Natural killer cell (primary cell): ENCODE data around the gene SH3BP5L. TPM values are rescaled to one million over a fixed set of nuclear protein-coding genes. Genes with fewer than 3 reads are reported as not detected.

Experiments
- ATAC-seq, 3 donors: fragments of 150-1000 bp in 2 of 3; fragments of 200-7000 bp in 1 of 3; cut with Tn5 transposase; 1 replicate in 1 of 3; 2 replicates in 2 of 3; pipeline ENCODE4 v1.10.0; 2021; ENCODE audit warnings: mild to moderate bottlenecking in 2 of 3, moderate library complexity in 2 of 3
- DNase-seq, 2 donors: peaks; one replicate each; pipeline versions ENCODE4 v3.0.0 to v3.0.0-alpha.2; 2013 to 2021; ENCODE audit warnings: mixed read lengths in 1 of 2
- H3K27ac ChIP-seq: one replicate; pipeline ENCODE4 v1.5.1; 2013; ENCODE audit warnings: mild to moderate bottlenecking, low read length
- H3K27me3 ChIP-seq: one replicate; pipeline ENCODE4 v1.6.1; 2013; ENCODE audit warnings: low read length; ENCODE audit not compliant: control insufficient read depth, insufficient read depth
- H3K36me3 ChIP-seq: one replicate; pipeline ENCODE4 v1.6.1; 2013; ENCODE audit warnings: low read length; ENCODE audit not compliant: control insufficient read depth, insufficient read depth
- H3K4me1 ChIP-seq: one replicate; pipeline ENCODE4 v1.6.1; 2013; ENCODE audit warnings: low read length; ENCODE audit not compliant: control insufficient read depth, insufficient read depth
- H3K4me3 ChIP-seq: one replicate; pipeline ENCODE4 v1.5.1; 2013; ENCODE audit warnings: low read length
- H3K9me3 ChIP-seq: one replicate; pipeline ENCODE4 v1.6.1; 2013; ENCODE audit warnings: low read length; ENCODE audit not compliant: control insufficient read depth, insufficient read depth
- H3K27ac Mint-ChIP-seq, 2 donors: one replicate each; pipeline ENCODE4 v1.8.0; 2022; ENCODE audit warnings: mild to moderate bottlenecking in 2 of 2, mixed read lengths in 2 of 2, moderate library complexity in 1 of 2
- H3K27me3 Mint-ChIP-seq, 2 donors: one replicate each; pipeline ENCODE4 v1.8.0; 2022; ENCODE audit warnings: low read depth in 2 of 2, mixed read lengths in 2 of 2
- H3K36me3 Mint-ChIP-seq: one replicate; pipeline ENCODE4 v1.8.0; 2022; ENCODE audit warnings: mixed read lengths
- H3K4me1 Mint-ChIP-seq, 2 donors: one replicate each; pipeline ENCODE4 v1.8.0; 2022; ENCODE audit warnings: mixed read lengths in 2 of 2
- H3K4me3 Mint-ChIP-seq: one replicate; pipeline ENCODE4 v1.8.0; 2022; ENCODE audit warnings: mild to moderate bottlenecking, moderate library complexity, mixed read lengths
- H3K9me3 Mint-ChIP-seq, 2 donors: one replicate each; pipeline ENCODE4 v1.8.0; 2022; ENCODE audit warnings: mixed read lengths in 2 of 2
- CTCF ChIP-seq: fragments of 200-600 bp; IDR thresholded peaks from one replicate; pipeline ENCODE4 v1.8.0; 2022; ENCODE audit warnings: antibody characterized with exemption
- whole genome bisulfite sequencing: methylation state at CpG from one replicate; pipeline ENCODE4 v1.1.7; 2013; ENCODE audit warnings: missing lambda C conversion rate; ENCODE audit not compliant: insufficient coverage; 5-methylcytosine and 5-hydroxymethylcytosine counted together
- intact Hi-C: fragments of 100-400 bp; cut with micrococcal nuclease; formaldehyde crosslinking; loops from one replicate; pipeline ENCODE4 v1.14.2; 2022
- total RNA-seq, 4 donors: library from RNA; stranded (reverse); fragments of 120-200 nt in 1 of 4; gene quantifications; one replicate each; pipeline versions ENCODE4 v1.2.3 to v1.2.4, GENCODE V29; 2013 to 2022

Gene SH3BP5L
- total RNA-seq, 3 donors from 2014 or later (not counting 1 experiment from before 2014, with no cell fraction given) = 19.0 to 27.5 (median 22.9) TPM

GRCh38 chr1:248857201-248857600, 31.5 kb upstream of the SH3BP5L start:
- Histone ChIP-seq H3K27me3 (no peaks in the 10 kb centered on the region), H3K4me1 (peaks cover 70% of the 10 kb centered on the region), H3K27ac (no peak overlapping the region), H3K36me3 (peaks cover 3% of the 10 kb centered on the region), H3K4me3 (no peak overlapping the region), H3K9me3 (no peaks in the 10 kb centered on the region)
- Mint-ChIP-seq H3K36me3 (no peaks in the 10 kb centered on the region), H3K27me3 (no peaks in the 10 kb centered on the region), H3K4me3 (peak overlapping the region; percentile 86), H3K4me1 (peaks cover 30 to 41% of the 10 kb centered on the region in 2 donors), H3K27ac (peak overlapping the region in 1 of 2 donors; percentile 41), H3K9me3 (no peaks in the 10 kb centered on the region)
- TF ChIP-seq CTCF = no peak
- intact Hi-C loops = no loop called here
- DNase-seq (no peak), ATAC-seq (no peak)
- 87% methylated on average over 7 of the region's 7 CpGs for WGBS

GRCh38 chr1:248856176-248856575, 30.5 kb upstream of the SH3BP5L start:
- ATAC-seq (no peak), DNase-seq (no peak)
- Histone ChIP-seq H3K36me3 (peaks cover 3% of the 10 kb centered on the region), H3K27me3 (no peaks in the 10 kb centered on the region), H3K9me3 (no peaks in the 10 kb centered on the region), H3K27ac (no peak overlapping the region), H3K4me3 (no peak overlapping the region), H3K4me1 (peaks cover 80% of the 10 kb centered on the region)
- intact Hi-C loops = no loop called here
- Mint-ChIP-seq H3K36me3 (no peaks in the 10 kb centered on the region), H3K4me1 (peaks cover 27 to 31% of the 10 kb centered on the region in 2 donors), H3K9me3 (no peaks in the 10 kb centered on the region), H3K27me3 (no peaks in the 10 kb centered on the region), H3K27ac (peak overlapping the region in 1 of 2 donors; percentile 6), H3K4me3 (peak overlapping the region; percentile 32)
- WGBS = 86% methylated on average over 1 of the region's 1 CpG
- TF ChIP-seq CTCF = no peak

- Mint-ChIP-seq H3K4me3 (no peak overlapping the region), H3K27ac (no peak overlapping the region), H3K36me3 (no peaks in the 10 kb centered on the region), H3K27me3 (no peaks in the 10 kb centered on the region), H3K9me3 (no peaks in the 10 kb centered on the region), H3K4me1 (peaks cover 26 to 31% of the 10 kb centered on the region in 2 donors)
- Histone ChIP-seq H3K36me3 (peaks cover 3% of the 10 kb centered on the region), H3K27me3 (no peaks in the 10 kb centered on the region), H3K4me1 (peaks cover 84% of the 10 kb centered on the region), H3K9me3 (no peaks in the 10 kb centered on the region), H3K27ac (no peak overlapping the region), H3K4me3 (no peak overlapping the region)
- ATAC-seq (no peak), DNase-seq (no peak)
- 98% methylated on average over 6 of the region's 6 CpGs for WGBS
- TF ChIP-seq CTCF = no peak
- intact Hi-C loops = no loop called here
These were observed 29.9 kb upstream of the SH3BP5L start for GRCh38 chr1:248855580-248855979.
